HCT116 (cell line): ENCODE measurements around the gene ADAMTS19. TPM values are rescaled to one million over a fixed set of nuclear protein-coding genes. Genes with fewer than 3 reads are reported as not detected.

Experiments
- ATAC-seq: fragments of 200-7000 bp; cut with Tn5 transposase; 2 replicates; pipeline ENCODE4 v1.9.1; 2020; ENCODE audit warnings: mild to moderate bottlenecking, moderate library complexity
- BruUV-seq: library from RNA; stranded (reverse); fragments of 400-500 nt; replicated peaks from 2 replicates; lab custom pipeline; 2021; lab: Mats Ljungman, UMichigan
- CTCF ChIA-PET: fragments of 300-600 bp; sonication (Branson Sonifier 250); formaldehyde crosslinking; loops from one replicate; lab custom pipeline; 2021; ENCODE audit warnings: antibody characterized with exemption; lab: Charles Lee
- POLR2A ChIA-PET: fragments of 300-600, 350-600 bp; sonication (Branson Sonifier 250); formaldehyde crosslinking; loops from one replicate; lab custom pipeline; 2021; ENCODE audit warnings: antibody characterized with exemption; lab: Charles Lee
- RAD21 ChIA-PET, 2 experiments: fragments of 300-600 bp; sonication (Branson Sonifier 250); formaldehyde crosslinking; loops; one replicate each; lab custom pipeline; 2023; ENCODE audit warnings: low total read pairs in 2 of 2; ENCODE audit not compliant: uncharacterized antibody in 2 of 2, unreplicated experiment in 2 of 2, low non-redundant PET in 1 of 2; lab: Charles Lee
- DNase-seq: peaks from one replicate; pipeline ENCODE4 v3.0.0-alpha.2; 2010; ENCODE audit warnings: low read depth, low spot score
- H2AFZ ChIP-seq: fragments of 200-600 bp; shearing (Covaris generic), sonication (generic); 2 replicates; pipeline ENCODE4 v1.6.1; 2017; ENCODE audit warnings: low read depth, mixed run types, mixed read lengths, antibody characterized with exemption, low read length; ENCODE audit not compliant: poor library complexity, severe bottlenecking
- H3K27ac ChIP-seq: 2 replicates; pipeline ENCODE4 v1.5.1; 2012; ENCODE audit warnings: low read depth, low read length
- H3K27me3 ChIP-seq: fragments of 200-600 bp; sonication (generic); 2 replicates; pipeline ENCODE4 v1.6.1; 2016; ENCODE audit warnings: mixed run types, low read length, mixed read lengths; ENCODE audit not compliant: insufficient read depth
- H3K36me3 ChIP-seq, 2 experiments: fragments of 200-500 bp in 1 of 2; fragments of 200-600 bp in 1 of 2; sonication (Bioruptor generic) in 1 of 2; sonication (generic) in 1 of 2; 2 replicates each; pipeline versions ENCODE4 v1.5.1 to v1.6.1; 2014 to 2016; ENCODE audit warnings: low read length in 2 of 2, inconsistent platforms in 1 of 2, mixed read lengths in 1 of 2, mixed run types in 1 of 2; ENCODE audit not compliant: insufficient read depth in 2 of 2, control insufficient read depth in 1 of 2
- H3K4me1 ChIP-seq, 2 experiments: fragments of 200-600 bp in 1 of 2; sonication (generic) in 1 of 2; 2 replicates each; pipeline versions ENCODE4 v1.5.1 to v1.6.1; 2012 to 2017; ENCODE audit warnings: low read length in 2 of 2, inconsistent platforms in 1 of 2, mild to moderate bottlenecking in 1 of 2, mixed read lengths in 1 of 2, mixed run types in 1 of 2, moderate library complexity in 1 of 2; ENCODE audit not compliant: insufficient read depth in 2 of 2, control insufficient read depth in 1 of 2
- H3K4me2 ChIP-seq: fragments of 200-600 bp; sonication (generic); 2 replicates; pipeline ENCODE4 v1.6.1; 2017; ENCODE audit warnings: mixed run types, low read length, mixed read lengths
- H3K4me3 ChIP-seq, 2 experiments: fragments of 200-600 bp in 1 of 2; sonication (generic) in 1 of 2; replicated peaks in 1 of 2; 2 replicates each; pipeline ENCODE4 v1.5.1; 2011 to 2016; ENCODE audit warnings: low read length in 2 of 2, control low read depth in 1 of 2, low read depth in 1 of 2, mild to moderate bottlenecking in 1 of 2, mixed read lengths in 1 of 2, mixed run types in 1 of 2
- H3K79me2 ChIP-seq: fragments of 200-600 bp; sonication (generic); 2 replicates; pipeline ENCODE4 v1.6.1; 2017; ENCODE audit warnings: mild to moderate bottlenecking, mixed run types, low read length, moderate library complexity, mixed read lengths; ENCODE audit not compliant: insufficient read depth
- H3K9ac ChIP-seq: fragments of 200-600 bp; sonication (generic); 2 replicates; pipeline ENCODE4 v1.6.1; 2016; ENCODE audit warnings: low read length, mixed read lengths
- H3K9me2 ChIP-seq: fragments of 200-600 bp; sonication (generic), shearing (Covaris generic); 2 replicates; pipeline ENCODE4 v1.6.1; 2017; ENCODE audit warnings: mixed run types, mild to moderate bottlenecking, moderate library complexity; ENCODE audit not compliant: insufficient read depth
- H3K9me3 ChIP-seq, 2 experiments: fragments of 200-500 bp in 1 of 2; fragments of 200-600 bp in 1 of 2; sonication (Bioruptor generic) in 1 of 2; sonication (generic) in 1 of 2; 2 replicates each; pipeline ENCODE4 v1.6.1; 2014 to 2017; ENCODE audit warnings: low read length in 2 of 2, mixed read lengths in 2 of 2, inconsistent platforms in 1 of 2, low read depth in 1 of 2, mild to moderate bottlenecking in 1 of 2, mixed run types in 1 of 2, moderate library complexity in 1 of 2; ENCODE audit not compliant: control insufficient read depth in 1 of 2, insufficient read depth in 1 of 2
- H4K20me1 ChIP-seq: fragments of 200-600 bp; sonication (generic), shearing (Covaris generic); 2 replicates; pipeline ENCODE4 v1.6.1; 2017; ENCODE audit warnings: mixed run types, mild to moderate bottlenecking, moderate library complexity; ENCODE audit not compliant: insufficient read depth
- CEBPB ChIP-seq: IDR thresholded peaks from 2 replicates; pipeline ENCODE4 v1.6.1; 2012; ENCODE audit warnings: low read depth
- POLR2A ChIP-seq: IDR thresholded peaks from 2 replicates; pipeline ENCODE4 v1.7.0; 2011; ENCODE audit warnings: borderline replicate concordance; ENCODE audit not compliant: insufficient read depth, insufficient read length; ENCODE audit errors: extremely low read depth
- RAD21 ChIP-seq: IDR thresholded peaks from 2 replicates; pipeline ENCODE4 v1.6.1; 2012; ENCODE audit warnings: low read depth, mild to moderate bottlenecking
- SIN3A ChIP-seq: IDR thresholded peaks from 2 replicates; pipeline ENCODE4 v1.6.1; 2012; ENCODE audit warnings: low read depth
- ZBTB33 ChIP-seq: IDR thresholded peaks from 2 replicates; pipeline ENCODE4 v1.6.1; 2011; ENCODE audit warnings: mild to moderate bottlenecking, low read length, moderate library complexity; ENCODE audit not compliant: insufficient replicate concordance; ENCODE audit errors: extremely low read depth
- ZFX ChIP-seq: fragments of 450-650 bp; IDR thresholded peaks from 2 replicates; pipeline ENCODE4 v1.6.1; 2017
- ZNF274 ChIP-seq: fragments of 200-500 bp; sonication (Bioruptor generic); IDR thresholded peaks from 2 replicates; pipeline ENCODE4 v1.6.1; 2014; ENCODE audit warnings: mild to moderate bottlenecking, low read depth, low read length, inconsistent platforms
- intact Hi-C: fragments of 100-400 bp; cut with micrococcal nuclease; formaldehyde crosslinking; loops from 2 replicates; pipeline ENCODE4 v1.10.0; 2022
- total RNA-seq: library from RNA; stranded (reverse); gene quantifications from one replicate; pipeline ENCODE4 v1.2.1, GENCODE V29; 2021; ENCODE audit not compliant: unreplicated experiment

ADAMTS19 gene
- total RNA-seq, 1 experiment from 2014 or later, result not detected

GRCh38 chr5:129509363-129509975, 49.4 kb downstream of the ADAMTS19 start:
- ChIA-PET CTCF (no interaction called here), POLR2A (no interaction called here), RAD21 (no interaction called here)
- no peaks in the 10 kb centered on the region for H3K4me1 ChIP-seq
- H3K9me2 ChIP-seq, result no peaks in the 10 kb centered on the region
- intact Hi-C loops, result no loop called here
- no peaks in the 10 kb centered on the region for H3K9me3 ChIP-seq
- no peaks in the 10 kb centered on the region for H4K20me1 ChIP-seq
- TF ChIP-seq ZBTB33 (no peak), SIN3A (no peak)
- no peaks in the 10 kb centered on the region for H3K27me3 ChIP-seq
- no peak for DNase-seq
- H3K4me2 ChIP-seq, result no peak overlapping the region
- no TSS peak for BruUV-seq
- H3K4me3 ChIP-seq, result no peak overlapping the region
- ATAC-seq, result no peak
- no peak overlapping the region for H3K27ac ChIP-seq
- no peak overlapping the region for H3K9ac ChIP-seq
- no peak overlapping the region for H2AFZ ChIP-seq
- H3K79me2 ChIP-seq, result no peaks in the 10 kb centered on the region
- no peaks in the 10 kb centered on the region for H3K36me3 ChIP-seq

- ChIA-PET RAD21 (no interaction called here), CTCF (no interaction called here), POLR2A (no interaction called here)
- TF ChIP-seq POLR2A (no peak), RAD21 (no peak), CEBPB (no peak), ZNF274 (no peak), ZFX (no peak)
- no peaks in the 10 kb centered on the region for H3K9me2 ChIP-seq
- no TSS peak for BruUV-seq
- no peaks in the 10 kb centered on the region for H3K9me3 ChIP-seq
- no peaks in the 10 kb centered on the region for H3K36me3 ChIP-seq
- no peaks in the 10 kb centered on the region for H3K79me2 ChIP-seq
- ATAC-seq (no peak), DNase-seq (no peak)
- no peak overlapping the region for H3K9ac ChIP-seq
- H3K27ac ChIP-seq, result no peak overlapping the region
- H2AFZ ChIP-seq, result no peak overlapping the region
- intact Hi-C loops, result no loop called here
- no peaks in the 10 kb centered on the region for H3K27me3 ChIP-seq
- no peak overlapping the region for H3K4me2 ChIP-seq
- no peaks in the 10 kb centered on the region for H4K20me1 ChIP-seq
- no peak overlapping the region for H3K4me3 ChIP-seq
- H3K4me1 ChIP-seq, result no peaks in the 10 kb centered on the region
These were observed 51.2 kb downstream of the ADAMTS19 start for GRCh38 chr5:129511291-129511690.
